SKM-1 treated with dmso at 0.1 percent for 144 hours (cell line): Measurements from ENCODE around the gene F8A1.
A peak's percentile ranks its signal among the peaks of the same experiment; 100 is the strongest.
"Not testable (repeated sequence)": the region's sequence is repeated elsewhere in the genome, so short reads cannot be mapped to it uniquely, and the experiment has no call there.

Experiments used
- DNase-seq: peaks from one replicate; lab custom pipeline; 2025; ENCODE audit not compliant: unreplicated experiment; lab: John Stamatoyannopoulos, UW

Gene F8A1

GRCh38 chrX:154886069-154886788, at the start of gene F8A1:
F8A1 (plus strand) TSS chrX:154886355; CDS start chrX:154886375, 20 bp downstream.
- not testable (repeated sequence) for DNase-seq

GRCh38 chrX:154840856-154841255, 45.3 kb upstream of the F8A1 start:
- DNase-seq: peak; percentile 10

- DNase-seq: no peak
Observed at GRCh38 chrX:154850957-154851611, 35.1 kb upstream of the F8A1 start.

GRCh38 chrX:154855256-154855655, 30.9 kb upstream of the F8A1 start:
- DNase-seq: no peak

- not testable (repeated sequence) for DNase-seq
Observed at GRCh38 chrX:154868522-154868921, 17.6 kb upstream of the F8A1 start.

- no peak for DNase-seq
Observed at GRCh38 chrX:154873329-154873728, 12.8 kb upstream of the F8A1 start.

GRCh38 chrX:154884069-154884468, 2.1 kb upstream of the F8A1 start:
- DNase-seq: not testable (repeated sequence)

- DNase-seq: not testable (repeated sequence)
Observed at GRCh38 chrX:154885057-154885456, 1.1 kb upstream of the F8A1 start.

GRCh38 chrX:154885549-154885948, 606 bp upstream of the F8A1 start:
- DNase-seq: not testable (repeated sequence)

- DNase-seq: not testable (repeated sequence)
Observed at GRCh38 chrX:154886789-154887221, 650 bp downstream of the F8A1 start.

GRCh38 chrX:154890990-154891639, 5.0 kb downstream of the F8A1 start:
- no peak for DNase-seq

- DNase-seq: no peak
Observed at GRCh38 chrX:154892296-154892695, 6.1 kb downstream of the F8A1 start.

- no peak for DNase-seq
Observed at GRCh38 chrX:154900323-154900722, 14.2 kb downstream of the F8A1 start.

- no peak for DNase-seq
Observed at GRCh38 chrX:154902408-154902807, 16.3 kb downstream of the F8A1 start.

GRCh38 chrX:154908821-154909220, 22.7 kb downstream of the F8A1 start:
- DNase-seq: no peak

- not testable (repeated sequence) for DNase-seq
Observed at GRCh38 chrX:154910048-154910447, 23.9 kb downstream of the F8A1 start.

GRCh38 chrX:154910528-154910927, 24.4 kb downstream of the F8A1 start:
- DNase-seq: not testable (repeated sequence)

- DNase-seq: no peak
Observed at GRCh38 chrX:154914052-154914451, 27.9 kb downstream of the F8A1 start.

- peak; percentile 14 for DNase-seq
Observed at GRCh38 chrX:154918060-154918483, 31.9 kb downstream of the F8A1 start.

- not testable (repeated sequence) for DNase-seq
Observed at GRCh38 chrX:154924771-154925170, 38.6 kb downstream of the F8A1 start.
